Astrocyte (in vitro differentiated cells and primary cell): Measurements from ENCODE around the gene NPW. TPM values are rescaled to one million over a fixed set of nuclear protein-coding genes. Genes with fewer than 3 reads are reported as not detected.

Experiments
- DNase-seq: peaks from one replicate; pipeline ENCODE4 v3.0.0-alpha.2; 2010; ENCODE audit warnings: low read depth
- FAIRE-seq: peaks from 2 replicates; lab custom pipeline; 2011; peaks lifted over from hg19 to GRCh38; lab: Jason Lieb, UNC
- H2AFZ ChIP-seq: 2 replicates; pipeline ENCODE4 v1.6.0; 2012; ENCODE audit warnings: low read depth, low read length, inconsistent platforms
- H3K27ac ChIP-seq: 2 replicates; pipeline ENCODE4 v1.5.1; 2011; ENCODE audit warnings: low read depth, low read length, inconsistent platforms
- H3K27me3 ChIP-seq: 2 replicates; pipeline ENCODE4 v1.6.0; 2011; ENCODE audit warnings: low read length, inconsistent platforms; ENCODE audit not compliant: insufficient read depth
- H3K36me3 ChIP-seq: 2 replicates; pipeline ENCODE4 v1.5.1; 2011; ENCODE audit warnings: low read length, inconsistent platforms; ENCODE audit not compliant: insufficient read depth
- H3K4me1 ChIP-seq: 2 replicates; pipeline ENCODE4 v1.5.1; 2011; ENCODE audit warnings: low read length, inconsistent platforms; ENCODE audit not compliant: insufficient read depth
- H3K4me2 ChIP-seq: 2 replicates; pipeline ENCODE4 v1.6.0; 2012; ENCODE audit warnings: low read length, inconsistent platforms
- H3K4me3 ChIP-seq: 2 replicates; pipeline ENCODE4 v1.5.1; 2011; ENCODE audit warnings: low read depth, mild to moderate bottlenecking, low read length, inconsistent platforms; ENCODE audit not compliant: insufficient read depth
- H3K79me2 ChIP-seq: 2 replicates; pipeline ENCODE4 v1.6.0; 2012; ENCODE audit warnings: mild to moderate bottlenecking, low read length, inconsistent platforms; ENCODE audit not compliant: insufficient read depth
- H3K9ac ChIP-seq: 2 replicates; pipeline ENCODE4 v1.6.0; 2012; ENCODE audit warnings: mild to moderate bottlenecking, low read length, inconsistent platforms
- H3K9me3 ChIP-seq: 2 replicates; pipeline ENCODE4 v1.5.1; 2012; ENCODE audit warnings: low read depth, mild to moderate bottlenecking, low read length, inconsistent platforms; ENCODE audit not compliant: insufficient read depth
- H4K20me1 ChIP-seq: 2 replicates; pipeline ENCODE4 v1.6.0; 2012; ENCODE audit warnings: low read length, inconsistent platforms; ENCODE audit not compliant: insufficient read depth
- H3K27ac Mint-ChIP-seq: one replicate; pipeline ENCODE4 v1.8.0; 2021; ENCODE audit warnings: mild to moderate bottlenecking, mixed read lengths; ENCODE audit not compliant: unreplicated experiment
- H3K27me3 Mint-ChIP-seq: one replicate; pipeline ENCODE4 v1.8.0; 2021; ENCODE audit warnings: low read depth, mixed read lengths; ENCODE audit not compliant: unreplicated experiment
- H3K36me3 Mint-ChIP-seq: one replicate; pipeline ENCODE4 v1.8.0; 2021; ENCODE audit warnings: low read depth, mixed read lengths; ENCODE audit not compliant: unreplicated experiment
- H3K4me1 Mint-ChIP-seq: one replicate; pipeline ENCODE4 v1.8.0; 2021; ENCODE audit warnings: low read depth, mixed read lengths; ENCODE audit not compliant: unreplicated experiment
- H3K4me3 Mint-ChIP-seq: one replicate; pipeline ENCODE4 v1.8.0; 2021; ENCODE audit warnings: mild to moderate bottlenecking, moderate library complexity, mixed read lengths; ENCODE audit not compliant: unreplicated experiment
- H3K9me3 Mint-ChIP-seq: one replicate; pipeline ENCODE4 v1.8.0; 2021; ENCODE audit warnings: mild to moderate bottlenecking, mixed read lengths; ENCODE audit not compliant: unreplicated experiment
- EZH2 ChIP-seq: IDR thresholded peaks from 2 replicates; pipeline ENCODE4 v1.6.1; 2012; ENCODE audit warnings: mild to moderate bottlenecking, low read length, inconsistent platforms; ENCODE audit not compliant: insufficient read depth
- total RNA-seq: library from RNA; stranded (reverse); gene quantifications from 2 replicates; pipeline ENCODE4 v1.2.1, GENCODE V29; 2021
- TF ChIP-seq, protein P1 (sequence below): IDR thresholded peaks from 2 replicates; pipeline ENCODE4 v1.5.1; 2011; ENCODE audit warnings: low read depth, mild to moderate bottlenecking, inconsistent platforms, low read length, moderate library complexity; ENCODE audit not compliant: insufficient read depth

Gene NPW
- total RNA-seq, 1 donor from 2014 or later = 2.1 TPM

- peaks cover 57% of the 10 kb centered on the region for H3K79me2 ChIP-seq
- H3K36me3 ChIP-seq = peaks cover 8% of the 10 kb centered on the region
- no peak overlapping the region for H3K4me2 ChIP-seq
- FAIRE-seq (no peak), DNase-seq (no peak)
- peaks cover 16% of the 10 kb centered on the region for H3K4me1 ChIP-seq
- no peak overlapping the region for H3K27ac ChIP-seq
- Mint-ChIP-seq H3K27ac (no peak overlapping the region), H3K4me1 (peaks cover 8% of the 10 kb centered on the region), H3K4me3 (no peak overlapping the region), H3K9me3 (no peaks in the 10 kb centered on the region), H3K27me3 (no peaks in the 10 kb centered on the region), H3K36me3 (peaks cover 9% of the 10 kb centered on the region)
- H3K4me3 ChIP-seq = no peak overlapping the region
- no peaks in the 10 kb centered on the region for H3K27me3 ChIP-seq
- TF ChIP-seq EZH2 = no peak
- TF ChIP-seq, protein P1, sequence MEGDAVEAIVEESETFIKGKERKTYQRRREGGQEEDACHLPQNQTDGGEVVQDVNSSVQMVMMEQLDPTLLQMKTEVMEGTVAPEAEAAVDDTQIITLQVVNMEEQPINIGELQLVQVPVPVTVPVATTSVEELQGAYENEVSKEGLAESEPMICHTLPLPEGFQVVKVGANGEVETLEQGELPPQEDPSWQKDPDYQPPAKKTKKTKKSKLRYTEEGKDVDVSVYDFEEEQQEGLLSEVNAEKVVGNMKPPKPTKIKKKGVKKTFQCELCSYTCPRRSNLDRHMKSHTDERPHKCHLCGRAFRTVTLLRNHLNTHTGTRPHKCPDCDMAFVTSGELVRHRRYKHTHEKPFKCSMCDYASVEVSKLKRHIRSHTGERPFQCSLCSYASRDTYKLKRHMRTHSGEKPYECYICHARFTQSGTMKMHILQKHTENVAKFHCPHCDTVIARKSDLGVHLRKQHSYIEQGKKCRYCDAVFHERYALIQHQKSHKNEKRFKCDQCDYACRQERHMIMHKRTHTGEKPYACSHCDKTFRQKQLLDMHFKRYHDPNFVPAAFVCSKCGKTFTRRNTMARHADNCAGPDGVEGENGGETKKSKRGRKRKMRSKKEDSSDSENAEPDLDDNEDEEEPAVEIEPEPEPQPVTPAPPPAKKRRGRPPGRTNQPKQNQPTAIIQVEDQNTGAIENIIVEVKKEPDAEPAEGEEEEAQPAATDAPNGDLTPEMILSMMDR = no peak
- no peaks in the 10 kb centered on the region for H3K9me3 ChIP-seq
- no peak overlapping the region for H3K9ac ChIP-seq
- H4K20me1 ChIP-seq = peaks cover 73% of the 10 kb centered on the region
- H2AFZ ChIP-seq = no peak overlapping the region
Observed at GRCh38 chr16:2001456-2002355, 17.9 kb upstream of the NPW start.

DNA sequence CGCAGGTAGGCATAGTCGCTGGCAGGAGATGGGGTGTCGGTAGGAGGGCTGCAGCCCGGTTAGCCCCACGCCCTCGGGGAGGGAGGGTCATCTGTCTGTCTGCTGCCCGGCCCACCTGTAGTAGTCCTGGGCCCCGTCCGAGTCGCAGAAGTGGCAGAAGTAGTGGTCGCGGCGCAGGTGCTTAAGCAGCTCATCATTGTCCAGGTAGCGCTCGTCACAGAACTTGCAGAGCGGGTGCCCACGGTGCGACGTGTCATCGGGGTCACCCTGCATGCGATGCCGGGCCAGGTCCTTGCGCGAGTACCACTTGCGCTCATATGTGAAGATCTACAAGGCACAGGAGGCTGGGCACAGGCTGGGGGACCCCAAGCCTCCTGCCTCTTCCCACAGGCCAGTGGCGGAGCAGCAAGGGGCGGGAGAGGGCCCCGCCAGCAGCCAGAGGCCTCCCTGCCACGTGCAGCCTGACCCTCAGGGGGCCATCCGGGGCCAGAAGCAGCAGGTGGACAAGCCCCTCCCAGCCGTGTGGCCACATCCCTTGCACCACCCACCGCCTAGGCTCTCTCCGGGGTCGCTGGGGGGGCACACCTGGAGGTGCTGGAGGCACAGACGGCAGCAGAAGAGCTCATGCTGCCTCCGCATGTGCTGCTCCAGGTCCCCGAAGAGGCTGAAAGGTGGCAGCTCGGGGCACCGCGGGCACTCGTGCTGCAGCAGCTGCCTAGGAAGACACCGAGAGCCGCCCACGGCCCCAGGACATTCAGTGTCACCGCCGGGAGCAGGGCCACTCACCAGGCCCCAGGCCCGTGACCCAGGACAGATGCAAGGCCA, 17.0 kb upstream of the NPW start:
- Histone ChIP-seq H3K27me3 (no peaks in the 10 kb centered on the region), H3K4me3 (no peak overlapping the region), H3K4me2 (no peak overlapping the region), H3K9me3 (no peaks in the 10 kb centered on the region), H3K79me2 (peaks cover 66% of the 10 kb centered on the region), H3K4me1 (peaks cover 21% of the 10 kb centered on the region), H3K36me3 (peaks cover 2% of the 10 kb centered on the region), H3K27ac (no peak overlapping the region), H4K20me1 (peaks cover 74% of the 10 kb centered on the region), H2AFZ (no peak overlapping the region), H3K9ac (no peak overlapping the region)
- peaks cover 11% of the 10 kb centered on the region for H3K4me1 Mint-ChIP-seq
- H3K9me3 Mint-ChIP-seq = no peaks in the 10 kb centered on the region
- H3K4me3 Mint-ChIP-seq = no peak overlapping the region
- TF ChIP-seq EZH2 = no peak
- TF ChIP-seq, protein P1 = no peak
- H3K27ac Mint-ChIP-seq = peak overlapping the region; percentile 72
- peaks cover 4% of the 10 kb centered on the region for H3K36me3 Mint-ChIP-seq
- DNase-seq (no peak), FAIRE-seq (no peak)
- no peaks in the 10 kb centered on the region for H3K27me3 Mint-ChIP-seq
